Gastrocnemius medialis (tissue), 4 donors: ENCODE results near the gene EPN3.

Source experiments
- CTCF ChIP-seq, 5 experiments: fragments of 450-650 bp in 3 of 5; fragments of 200-600 bp in 2 of 5; sonication (generic) in 2 of 5; IDR thresholded peaks in 4 of 5; conservative IDR thresholded peaks in 1 of 5; 1 replicate in 4 of 5; 2 replicates in 1 of 5; pipeline ENCODE4 v1.5.1; 2016 to 2019; ENCODE audit warnings: antibody characterized with exemption in 5 of 5, mild to moderate bottlenecking in 3 of 5, moderate library complexity in 3 of 5
- POLR2A ChIP-seq, 2 donors: fragments of 450-650 bp; IDR thresholded peaks; one replicate each; pipeline ENCODE4 v1.6.1; 2017; ENCODE audit warnings: antibody characterized with exemption in 2 of 2, mild to moderate bottlenecking in 2 of 2, moderate library complexity in 2 of 2

- no peak for TF ChIP-seq POLR2A (IDR thresholded peaks at IDR 0.05)
- no peak for TF ChIP-seq CTCF (IDR thresholded peaks at IDR 0.05 in 4 of 5, conservative IDR thresholded peaks at IDR 0.05 in 1 of 5)
Measured at GRCh38 chr17:50488880-50489279, 43.7 kb upstream of the EPN3 start.
